HEK293T (cell line): ENCODE data around the gene XPR1.

Experiments used
- ARNT ChIP-seq: fragments of 450-650 bp; IDR thresholded peaks from 2 replicates; pipeline ENCODE4 v1.6.1; 2017; ENCODE audit warnings: mild to moderate bottlenecking
- BHLHE40 ChIP-seq: fragments of 450-650 bp; IDR thresholded peaks from 2 replicates; pipeline ENCODE4 v1.6.1; 2016; ENCODE audit warnings: mild to moderate bottlenecking, moderate library complexity, borderline replicate concordance
- CTBP1 ChIP-seq: fragments of 450-650 bp; IDR thresholded peaks from 2 replicates; pipeline ENCODE4 v1.6.1; 2016; ENCODE audit warnings: borderline replicate concordance
- ELF4 ChIP-seq: fragments of 450-650 bp; IDR thresholded peaks from 2 replicates; pipeline ENCODE4 v1.6.1; 2017; ENCODE audit warnings: antibody characterized with exemption
- FOXA1 ChIP-seq: fragments of 450-650 bp; IDR thresholded peaks from 2 replicates; pipeline ENCODE4 v1.6.1; 2016; ENCODE audit warnings: mild to moderate bottlenecking
- FOXM1 ChIP-seq: fragments of 450-650 bp; IDR thresholded peaks from 2 replicates; pipeline ENCODE4 v1.6.1; 2017; ENCODE audit warnings: mild to moderate bottlenecking, borderline replicate concordance
- HDGF ChIP-seq: fragments of 450-650 bp; IDR thresholded peaks from 2 replicates; pipeline ENCODE4 v1.6.1; 2017; ENCODE audit warnings: antibody characterized with exemption, borderline replicate concordance
- L3MBTL2 ChIP-seq: fragments of 450-650 bp; conservative IDR thresholded peaks from 2 replicates; pipeline ENCODE4 v1.6.1; 2016; ENCODE audit warnings: mild to moderate bottlenecking
- LEF1 ChIP-seq: fragments of 450-650 bp; IDR thresholded peaks from 2 replicates; pipeline ENCODE4 v1.6.1; 2017; ENCODE audit warnings: mild to moderate bottlenecking, borderline replicate concordance
- SP1 ChIP-seq: fragments of 450-650 bp; IDR thresholded peaks from 2 replicates; pipeline ENCODE4 v1.6.1; 2017
- SUZ12 ChIP-seq: fragments of 450-650 bp; IDR thresholded peaks from 2 replicates; pipeline ENCODE4 v1.6.1; 2016; ENCODE audit warnings: mild to moderate bottlenecking
- ZNF384 ChIP-seq: fragments of 450-650 bp; IDR thresholded peaks from 2 replicates; pipeline ENCODE4 v1.6.1; 2016
- TF ChIP-seq, protein P1 (sequence below): fragments of 450-650 bp; IDR thresholded peaks from 2 replicates; pipeline ENCODE4 v1.6.1; 2016

DNA sequence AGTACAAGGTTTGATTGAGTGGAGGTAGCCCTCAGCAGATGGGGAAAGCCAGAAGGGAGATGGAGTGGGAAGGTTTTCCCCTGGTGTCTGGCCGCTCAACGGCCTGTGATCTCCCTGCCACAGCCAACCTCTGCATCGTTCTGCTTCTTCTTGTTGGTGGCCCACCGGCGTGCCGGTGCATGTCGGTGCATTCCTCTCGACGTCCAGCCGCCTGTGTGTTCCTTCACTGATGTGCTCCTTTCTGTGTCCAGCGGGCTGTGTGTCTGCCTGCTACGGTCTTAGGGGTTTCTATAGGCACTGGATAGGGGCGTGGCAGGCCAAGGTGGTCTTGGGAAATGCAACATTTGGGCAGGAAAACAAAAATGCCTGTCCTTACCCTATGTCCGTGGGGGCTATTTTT, 101.0 kb downstream of the XPR1 start:
- no peak for TF ChIP-seq SP1
- TF ChIP-seq L3MBTL2, result no peak
- TF ChIP-seq FOXA1, result no peak
- no peak for TF ChIP-seq FOXM1
- TF ChIP-seq ZNF384, result no peak
- TF ChIP-seq ELF4, result no peak
- no peak for TF ChIP-seq LEF1
- TF ChIP-seq ARNT, result no peak
- TF ChIP-seq, protein P1, sequence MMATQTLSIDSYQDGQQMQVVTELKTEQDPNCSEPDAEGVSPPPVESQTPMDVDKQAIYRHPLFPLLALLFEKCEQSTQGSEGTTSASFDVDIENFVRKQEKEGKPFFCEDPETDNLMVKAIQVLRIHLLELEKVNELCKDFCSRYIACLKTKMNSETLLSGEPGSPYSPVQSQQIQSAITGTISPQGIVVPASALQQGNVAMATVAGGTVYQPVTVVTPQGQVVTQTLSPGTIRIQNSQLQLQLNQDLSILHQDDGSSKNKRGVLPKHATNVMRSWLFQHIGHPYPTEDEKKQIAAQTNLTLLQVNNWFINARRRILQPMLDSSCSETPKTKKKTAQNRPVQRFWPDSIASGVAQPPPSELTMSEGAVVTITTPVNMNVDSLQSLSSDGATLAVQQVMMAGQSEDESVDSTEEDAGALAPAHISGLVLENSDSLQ, result no peak
- TF ChIP-seq CTBP1, result no peak
- TF ChIP-seq BHLHE40, result no peak
- no peak for TF ChIP-seq SUZ12
- no peak for TF ChIP-seq HDGF
